Kidney tubule cell (primary cell): ENCODE results near the gene FOXK1.

Experiments
- DNase-seq: peaks from one replicate; pipeline ENCODE4 v3.0.0-alpha.2; 2018; ENCODE audit warnings: low spot score

FOXK1 gene

GRCh38 chr7:4722960-4723630 lies 41.0 kb downstream of the FOXK1 start:
- no peak for DNase-seq

DNA sequence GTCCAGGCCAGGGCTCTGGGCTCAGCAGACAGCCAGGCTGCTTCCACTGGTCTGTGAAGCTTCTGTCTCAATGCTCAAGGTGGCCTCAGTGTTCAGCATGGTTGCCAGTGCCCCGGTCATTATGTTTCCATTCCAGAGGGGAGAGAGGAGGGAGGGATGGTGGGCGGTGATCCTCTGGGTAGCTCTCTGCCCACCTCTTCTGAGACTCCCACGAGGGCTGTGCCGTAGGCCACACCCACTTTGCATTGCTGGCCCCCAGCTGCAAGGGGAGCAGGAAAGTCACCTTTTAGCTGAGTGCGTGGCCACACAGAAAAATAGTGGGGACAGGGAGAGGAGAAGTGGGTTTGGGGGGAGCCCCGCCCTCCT lies 42.5 kb downstream of the FOXK1 start:
- peak; percentile 70 for DNase-seq

- peak; percentile 93 for DNase-seq
These were observed 43.1 kb downstream of the FOXK1 start for GRCh38 chr7:4725014-4725849.

- peak; percentile 9 for DNase-seq
These were observed 43.9 kb downstream of the FOXK1 start for GRCh38 chr7:4725850-4726450.

DNA sequence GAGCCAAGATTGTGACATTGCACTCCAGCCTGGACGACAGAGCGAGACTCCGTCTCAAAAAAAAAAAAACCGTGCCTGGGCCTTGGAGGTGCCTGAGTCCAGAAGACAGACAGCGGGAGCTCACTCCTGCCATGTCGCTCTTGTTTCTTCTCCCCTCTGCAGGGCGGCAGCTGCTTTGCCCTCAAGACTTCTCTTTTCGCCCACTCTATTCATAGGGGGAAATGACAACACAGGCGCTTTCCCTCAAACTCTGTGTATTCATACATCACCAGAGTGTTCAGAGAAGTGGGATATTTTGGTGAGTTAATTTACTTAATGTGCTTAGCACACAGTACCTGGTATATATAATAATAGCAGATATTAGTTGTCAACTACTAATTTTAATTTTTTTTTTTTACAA lies 44.5 kb downstream of the FOXK1 start:
- DNase-seq, result no peak

DNA sequence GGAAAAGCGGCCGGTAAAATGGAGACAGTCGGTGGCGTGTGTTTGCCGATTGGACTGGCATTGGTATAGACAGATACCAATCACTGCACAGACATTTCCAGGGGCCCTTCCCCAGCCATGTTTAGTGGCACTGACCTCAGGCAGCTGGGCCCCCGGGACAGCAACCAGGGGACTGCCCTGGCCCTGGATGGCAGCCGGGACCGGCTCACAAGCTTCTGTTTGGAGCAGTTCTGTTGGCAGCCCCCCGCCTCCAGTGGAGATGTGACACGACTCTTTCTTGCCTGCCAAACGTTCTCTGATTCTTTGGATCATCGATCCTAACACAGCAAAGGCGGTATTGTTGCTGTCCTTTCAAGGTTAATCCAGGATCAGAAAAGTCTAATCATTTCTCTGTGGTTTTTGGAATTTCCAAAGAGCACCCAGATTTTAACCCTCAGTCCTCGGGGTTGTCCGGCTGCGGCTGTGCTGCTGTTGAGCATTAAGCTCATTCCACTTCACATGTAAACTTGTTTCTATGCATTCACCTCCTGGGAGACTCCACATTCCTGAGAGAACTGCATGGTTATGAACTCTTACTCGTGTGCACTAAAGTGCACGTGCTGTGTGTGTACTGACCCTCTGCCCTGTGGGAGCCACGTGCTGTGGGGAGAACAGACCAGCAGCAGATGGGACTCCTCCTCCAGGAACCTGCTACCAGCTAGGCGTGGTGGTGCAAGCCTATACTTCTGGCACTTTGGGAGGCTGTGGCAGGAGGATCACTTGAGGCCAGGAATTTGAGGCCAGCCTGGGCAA lies 46.0 kb downstream of the FOXK1 start:
- no peak for DNase-seq

DNA sequence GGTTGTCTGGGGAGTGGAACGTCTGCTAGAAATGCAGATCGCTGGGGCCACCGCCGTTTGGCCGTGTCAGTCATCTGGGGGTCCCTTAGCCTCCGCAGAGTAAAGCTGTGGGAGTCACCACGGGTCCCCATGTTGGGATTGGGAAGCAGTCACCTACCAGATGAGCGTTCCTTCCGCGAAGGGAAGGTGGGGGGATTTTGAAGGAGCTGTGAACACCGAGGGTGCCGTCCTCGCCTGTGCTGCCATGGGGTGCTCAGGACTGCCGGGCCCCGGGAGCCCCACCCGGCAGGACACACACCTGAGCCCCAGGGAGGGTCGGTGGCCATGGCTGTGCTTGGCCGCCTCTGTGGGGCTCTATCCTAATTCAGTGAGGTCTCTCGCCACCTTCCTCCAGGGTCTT lies 47.2 kb downstream of the FOXK1 start:
- no peak for DNase-seq

- no peak for DNase-seq
These were observed 48.2 kb downstream of the FOXK1 start for GRCh38 chr7:4730276-4730675.

DNA sequence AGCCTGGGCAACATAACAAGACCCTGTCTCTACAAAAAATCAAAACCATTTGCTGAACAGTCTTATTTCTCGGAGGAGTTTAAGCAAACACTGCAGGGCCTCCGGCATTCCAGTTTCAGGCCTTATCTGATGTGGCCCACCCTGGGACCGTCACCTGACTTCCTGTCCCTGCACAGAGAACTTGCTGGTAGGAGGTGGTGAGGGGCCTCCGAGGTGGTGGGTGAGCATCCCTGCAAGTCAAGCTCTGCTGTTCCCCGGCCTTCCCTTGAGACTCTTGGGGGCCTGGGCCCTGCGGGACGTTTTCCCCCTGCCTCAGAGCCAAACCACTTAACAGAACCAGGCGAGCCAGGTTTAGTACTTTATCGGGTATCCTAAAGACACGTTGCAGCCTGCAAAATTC lies 48.9 kb downstream of the FOXK1 start:
- no peak for DNase-seq

DNA sequence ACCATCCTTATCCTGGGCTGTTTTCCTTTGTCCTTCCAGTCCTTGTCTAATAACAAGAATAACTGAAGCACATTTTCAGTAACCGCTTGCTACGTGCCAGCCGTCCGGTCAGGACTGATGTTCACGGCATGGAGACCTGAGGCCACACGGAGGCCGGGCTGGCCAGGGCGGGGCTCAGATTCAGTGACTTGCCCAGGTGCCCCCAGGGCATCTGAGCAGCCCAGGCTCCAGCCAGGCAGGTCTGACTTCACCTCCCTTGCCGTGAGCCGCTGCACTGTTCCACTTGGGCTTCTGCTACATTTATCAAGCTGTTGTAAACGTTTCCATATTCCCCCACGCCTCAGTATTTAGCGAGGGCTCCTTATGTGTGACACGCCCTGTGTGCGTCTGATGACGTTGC lies 49.7 kb downstream of the FOXK1 start:
- no peak for DNase-seq

DNA sequence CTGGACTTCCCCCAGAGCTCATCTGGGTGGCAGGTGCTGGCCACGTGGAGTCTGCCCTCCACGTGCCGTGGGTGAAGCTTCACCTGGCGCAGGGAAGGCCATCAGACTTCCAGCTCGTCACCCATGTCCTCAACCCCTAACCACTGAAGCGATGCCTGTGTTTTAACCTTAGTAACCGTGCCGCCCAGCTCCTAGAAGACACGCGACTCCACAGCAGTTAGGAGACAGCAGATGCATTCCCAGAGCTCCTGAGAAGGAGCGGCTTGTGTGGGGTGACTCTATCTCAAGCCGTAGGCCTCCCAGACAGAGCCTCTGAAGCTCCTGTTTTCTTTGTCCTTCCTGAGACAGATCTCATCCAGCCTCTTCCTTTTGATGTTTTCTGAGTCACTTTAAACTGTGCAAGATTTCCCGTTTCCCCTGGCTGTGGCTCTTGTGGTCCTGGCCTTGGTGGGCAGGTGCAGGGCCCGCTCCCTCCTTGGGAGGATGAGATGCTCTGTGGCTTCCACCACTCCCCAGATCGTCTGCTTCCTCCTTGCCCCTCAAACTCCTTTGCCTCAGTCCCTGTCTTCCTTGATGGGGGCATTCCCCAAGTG lies 51.9 kb downstream of the FOXK1 start:
- no peak for DNase-seq

GRCh38 chr7:4734587-4735345 lies 52.7 kb downstream of the FOXK1 start:
- DNase-seq, result no peak

DNA sequence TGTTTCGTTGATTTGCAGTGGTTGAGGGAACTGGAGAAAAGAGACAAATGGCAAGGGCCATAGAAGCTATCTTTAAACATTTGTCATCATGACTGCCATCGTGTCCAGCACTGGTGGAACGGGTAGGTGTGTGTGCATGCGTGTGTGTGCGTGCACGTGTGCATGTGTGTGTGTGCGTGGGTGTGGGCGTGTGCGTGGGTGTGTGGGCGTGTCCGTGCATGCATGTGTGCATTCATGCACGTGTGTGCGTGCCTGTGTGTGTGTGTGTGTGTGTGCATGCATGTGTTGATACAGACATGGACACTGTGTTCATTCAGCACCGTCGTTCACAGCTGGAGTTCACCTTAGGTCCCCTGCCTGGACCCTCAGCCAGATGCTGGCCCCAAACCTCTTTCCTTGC lies 55.2 kb downstream of the FOXK1 start:
- no peak for DNase-seq

DNA sequence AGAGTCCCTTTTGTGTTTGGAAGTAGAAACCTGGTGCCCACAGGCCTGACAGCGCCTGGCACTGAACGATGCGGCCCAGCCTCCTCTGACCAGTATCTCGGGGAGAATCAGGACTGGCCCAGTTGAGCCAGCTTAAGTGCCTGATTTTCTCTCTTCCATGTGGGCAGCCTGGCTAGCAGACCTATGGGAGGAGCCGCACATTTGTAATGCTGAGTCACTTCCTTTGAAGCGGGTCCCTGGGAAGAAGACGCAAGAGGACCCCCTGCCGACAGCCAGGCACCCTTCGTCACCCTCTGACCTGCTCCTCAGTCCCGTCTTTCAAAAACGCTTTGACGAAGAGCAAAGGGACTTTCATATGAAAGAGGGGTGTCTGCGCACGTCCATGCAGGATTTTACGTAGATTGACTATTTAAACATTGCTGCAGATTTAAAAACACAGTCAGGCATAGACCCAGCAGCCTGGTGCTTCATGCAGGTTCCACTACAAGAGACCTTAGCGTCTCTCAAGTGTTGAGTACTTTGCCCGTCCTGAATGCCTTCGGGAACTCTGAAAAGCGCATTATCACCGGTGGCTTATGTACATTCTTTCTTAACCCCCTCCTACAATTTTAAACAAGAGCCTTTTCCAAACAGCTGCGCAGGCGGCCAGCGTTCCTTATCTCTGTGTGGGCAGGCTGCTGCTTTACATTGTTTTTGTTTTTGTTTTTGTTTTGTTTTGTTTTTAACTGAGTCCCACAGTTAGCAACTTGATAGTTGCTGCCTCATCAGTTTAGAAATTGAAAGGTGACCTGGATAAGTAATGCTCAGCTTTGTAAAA lies 56.8 kb downstream of the FOXK1 start:
- peak; percentile 85 for DNase-seq

DNA sequence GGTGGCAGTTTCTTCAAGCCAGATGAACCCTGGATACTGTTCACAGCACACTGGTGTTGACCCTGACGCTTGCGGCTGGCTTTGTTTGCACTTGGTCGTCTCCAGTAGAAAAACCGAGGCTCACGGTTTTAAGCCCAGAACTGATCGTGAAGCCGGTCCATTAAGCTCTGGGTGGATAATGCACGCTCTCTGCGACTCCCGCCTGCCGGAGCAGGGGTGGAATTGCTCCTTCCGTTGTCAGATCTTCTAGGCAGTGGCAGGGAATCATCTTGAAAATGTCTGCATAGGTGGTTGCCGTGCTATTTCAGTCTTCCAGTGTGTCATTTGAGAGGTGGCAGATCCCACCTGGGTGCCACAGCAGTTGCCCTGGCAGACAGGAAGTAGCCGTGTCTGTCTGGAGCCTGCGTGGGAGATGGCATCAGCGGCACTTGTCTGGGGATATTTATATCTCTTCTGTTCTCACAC lies 57.5 kb downstream of the FOXK1 start:
- peak; percentile 45 for DNase-seq

- no peak for DNase-seq
These were observed 58.7 kb downstream of the FOXK1 start for GRCh38 chr7:4740796-4741195.

DNA sequence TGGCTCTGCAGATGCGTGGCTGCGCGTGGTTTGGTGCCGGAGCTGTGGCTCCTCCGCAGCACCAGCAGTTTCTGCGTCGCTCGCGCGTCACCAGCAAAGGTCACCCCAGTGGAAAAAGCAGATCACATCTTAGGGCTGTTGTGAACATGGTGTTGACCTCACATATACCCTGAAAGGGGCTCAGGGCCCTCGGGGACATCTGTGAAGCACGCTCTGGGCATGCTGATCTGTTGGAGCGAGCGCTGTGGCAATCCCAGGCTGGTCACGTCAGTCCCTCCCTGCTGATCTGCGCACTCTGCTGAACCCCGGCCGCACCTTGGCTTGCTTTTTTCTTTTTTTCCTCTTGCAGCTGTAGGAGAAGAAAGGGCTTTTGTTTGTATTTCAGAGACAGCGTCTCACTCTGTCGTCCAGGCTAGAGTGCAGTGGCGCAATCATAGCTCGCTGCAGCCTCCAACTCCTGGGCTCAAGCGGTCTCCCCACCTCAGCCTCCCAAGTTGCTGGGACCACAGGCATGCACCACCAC lies 60.0 kb downstream of the FOXK1 start:
- no peak for DNase-seq

DNA sequence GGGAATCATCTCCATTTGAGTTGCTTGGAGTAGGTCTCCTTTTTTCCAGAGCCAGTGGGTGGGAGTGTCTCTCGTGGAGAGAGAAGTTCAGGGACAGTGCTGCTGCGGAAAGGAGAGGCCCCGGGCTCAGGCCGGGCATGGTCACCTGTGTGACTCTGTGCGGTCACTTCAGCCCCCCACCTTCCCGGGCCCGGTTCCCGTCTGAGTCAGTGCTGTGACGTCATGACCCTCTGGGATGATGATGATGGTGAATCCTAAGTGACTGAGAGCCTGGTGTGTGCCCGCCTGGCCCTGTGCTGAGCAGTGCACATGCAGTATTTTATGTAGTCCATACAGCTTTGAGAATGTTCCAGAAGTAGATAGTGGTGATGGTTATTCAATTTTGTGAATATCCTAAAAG lies 60.8 kb downstream of the FOXK1 start:
- DNase-seq, result no peak

DNA sequence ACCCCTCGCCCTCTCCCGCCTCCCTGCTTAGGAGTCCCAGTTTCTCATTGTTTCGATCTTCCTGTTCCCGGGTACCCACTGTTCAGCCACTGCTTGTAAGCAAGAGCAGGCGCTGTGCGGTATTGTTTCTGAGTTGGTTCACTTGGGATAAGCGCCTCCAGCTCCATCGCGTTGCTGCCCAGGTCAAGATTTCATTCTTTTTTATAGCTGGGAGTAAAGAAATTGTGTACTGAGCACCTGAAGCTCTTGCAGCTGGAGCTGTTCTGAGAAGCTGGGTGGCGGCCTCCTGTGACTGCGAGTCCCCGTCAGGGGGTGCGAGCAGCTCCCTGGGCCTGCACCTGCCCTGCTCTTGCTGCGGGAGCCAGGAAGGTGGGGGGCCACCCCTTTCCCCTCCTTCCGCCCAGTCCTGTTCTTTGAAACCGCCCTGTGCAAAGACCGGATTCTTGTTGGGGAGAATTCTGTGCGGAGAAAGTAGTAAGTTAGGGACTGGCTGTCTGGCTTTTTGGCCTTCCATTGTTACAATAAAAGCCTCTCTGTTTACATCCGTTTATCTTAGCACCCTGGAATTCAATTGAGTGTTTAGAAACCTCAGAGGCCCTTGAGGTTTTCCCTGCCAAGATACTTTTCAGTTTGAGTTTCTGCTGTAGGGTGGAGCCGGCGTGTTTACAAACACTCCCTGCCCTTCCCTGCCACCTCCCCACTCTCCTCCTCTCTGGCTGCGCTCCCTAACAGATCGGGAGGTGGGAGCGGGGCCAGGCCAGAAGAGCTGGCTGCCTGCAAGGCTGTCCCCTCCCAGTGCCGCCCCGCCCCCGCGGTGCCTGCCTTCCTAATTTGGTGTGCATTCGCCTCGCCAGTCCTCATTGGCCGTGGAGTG lies 62.5 kb downstream of the FOXK1 start:
- DNase-seq, result peak; percentile 99
